IMR-90 (cell line): ENCODE measurements around the gene RBBP4. TPM values are rescaled to one million over a fixed set of nuclear protein-coding genes. Genes with fewer than 3 reads are reported as not detected.

Experiments used
- ATAC-seq: fragments of 200-7000 bp; cut with Tn5 transposase; 2 replicates; pipeline ENCODE4 v1.9.1; 2020; ENCODE audit warnings: low read depth, mild to moderate bottlenecking, moderate library complexity
- BruUV-seq: library from RNA; stranded (reverse); fragments of 400-500 nt; replicated peaks from 2 replicates; lab custom pipeline; 2021; lab: Mats Ljungman, UMichigan
- CTCF ChIA-PET: fragments of 300-600 bp; formaldehyde crosslinking; extraction: SDS; loops from one replicate; lab custom pipeline; 2021; ENCODE audit warnings: antibody characterized with exemption; lab: Yijun Ruan, JAX
- POLR2A ChIA-PET: fragments of 300-600 bp; sonication (Branson Sonifier 250); formaldehyde crosslinking; loops from one replicate; lab custom pipeline; 2022; ENCODE audit warnings: antibody characterized with exemption; ENCODE audit not compliant: unreplicated experiment; lab: Charles Lee
- DNase-seq: peaks from one replicate; pipeline ENCODE4 v3.0.0; 2013
- H2AFZ ChIP-seq: replicated peaks from 2 replicates; pipeline ENCODE3; 2013; ENCODE audit warnings: low read length, mild to moderate bottlenecking; ENCODE audit not compliant: poor library complexity
- H2AK5ac ChIP-seq: 2 replicates; pipeline ENCODE4 v1.6.1; 2013; ENCODE audit warnings: low read depth, low read length, inconsistent platforms
- H2AK9ac ChIP-seq: replicated peaks from 2 replicates; pipeline ENCODE3; 2013; ENCODE audit warnings: mild to moderate bottlenecking, low read depth, low read length, moderate library complexity; ENCODE audit not compliant: poor library complexity
- H2BK120ac ChIP-seq: 2 replicates; pipeline ENCODE4 v1.6.1; 2013; ENCODE audit warnings: low read depth, low read length, inconsistent platforms
- H2BK15ac ChIP-seq: 3 replicates; pipeline ENCODE4 v1.6.1; 2013; ENCODE audit warnings: low read depth, low read length, inconsistent platforms
- H2BK20ac ChIP-seq: 2 replicates; pipeline ENCODE4 v1.6.1; 2013; ENCODE audit warnings: low read depth, mild to moderate bottlenecking, inconsistent platforms, low read length, moderate library complexity
- H2BK5ac ChIP-seq: 2 replicates; pipeline ENCODE4 v1.6.1; 2013; ENCODE audit warnings: mild to moderate bottlenecking, low read depth, low read length, inconsistent platforms; ENCODE audit not compliant: poor library complexity, severe bottlenecking
- H3K14ac ChIP-seq: replicated peaks from 2 replicates; pipeline ENCODE4 v1.6.1; 2013; ENCODE audit warnings: low read depth, low read length, inconsistent platforms
- H3K18ac ChIP-seq: 2 replicates; pipeline ENCODE4 v1.6.1; 2013; ENCODE audit warnings: low read depth, low read length, control low read depth
- H3K23ac ChIP-seq: 2 replicates; pipeline ENCODE4 v1.6.1; 2013; ENCODE audit warnings: low read depth, low read length, inconsistent platforms
- H3K27ac ChIP-seq: 2 replicates; pipeline ENCODE4 v1.5.1; 2013; ENCODE audit warnings: mild to moderate bottlenecking, control low read depth, low read length; ENCODE audit not compliant: insufficient read depth
- H3K27me3 ChIP-seq: 2 replicates; pipeline ENCODE4 v1.6.1; 2013; ENCODE audit warnings: low read length; ENCODE audit not compliant: control insufficient read depth, insufficient read depth
- H3K36me3 ChIP-seq: 2 replicates; pipeline ENCODE4 v1.6.1; 2013; ENCODE audit warnings: low read length, mixed read lengths; ENCODE audit not compliant: control insufficient read depth, insufficient read depth
- H3K4ac ChIP-seq: 2 replicates; pipeline ENCODE4 v1.6.1; 2013; ENCODE audit warnings: low read depth, low read length, inconsistent platforms
- H3K4me1 ChIP-seq: 2 replicates; pipeline ENCODE4 v1.6.1; 2013; ENCODE audit warnings: low read length, mixed read lengths; ENCODE audit not compliant: control insufficient read depth, insufficient read depth
- H3K4me2 ChIP-seq: 2 replicates; pipeline ENCODE4 v1.6.1; 2013; ENCODE audit warnings: low read depth, mild to moderate bottlenecking, control low read depth, low read length, moderate library complexity
- H3K4me3 ChIP-seq: 2 replicates; pipeline ENCODE4 v1.5.1; 2013; ENCODE audit warnings: low read depth, mild to moderate bottlenecking, control low read depth, low read length, moderate library complexity; ENCODE audit not compliant: insufficient read depth
- H3K56ac ChIP-seq: 2 replicates; pipeline ENCODE4 v1.6.1; 2013; ENCODE audit warnings: low read length, inconsistent platforms; ENCODE audit not compliant: insufficient read depth; ENCODE audit errors: extremely low read depth
- H3K79me1 ChIP-seq, 2 experiments: 2 replicates each; pipeline ENCODE4 v1.6.1; 2013; ENCODE audit warnings: low read length in 2 of 2, inconsistent platforms in 1 of 2, low read depth in 1 of 2
- H3K9ac ChIP-seq: 2 replicates; pipeline ENCODE4 v1.6.1; 2013; ENCODE audit warnings: low read depth, low read length, control low read depth
- H3K9me1 ChIP-seq: 2 replicates; pipeline ENCODE4 v1.6.1; 2013; ENCODE audit warnings: low read length, inconsistent platforms; ENCODE audit not compliant: insufficient read depth
- H3K9me3 ChIP-seq: 2 replicates; pipeline ENCODE4 v1.6.1; 2013; ENCODE audit warnings: low read length; ENCODE audit not compliant: control insufficient read depth, insufficient read depth
- H4K20me1 ChIP-seq: 2 replicates; pipeline ENCODE4 v1.6.1; 2013; ENCODE audit warnings: low read length, inconsistent platforms; ENCODE audit not compliant: insufficient read depth
- H4K5ac ChIP-seq: 2 replicates; pipeline ENCODE4 v1.6.1; 2013; ENCODE audit warnings: mild to moderate bottlenecking, low read depth, low read length, control low read depth
- H4K8ac ChIP-seq, 2 experiments: 2 replicates each; pipeline ENCODE4 v1.6.1; 2013; ENCODE audit warnings: low read depth in 2 of 2, low read length in 2 of 2, control low read depth in 1 of 2, inconsistent platforms in 1 of 2
- H4K91ac ChIP-seq: 2 replicates; pipeline ENCODE4 v1.6.1; 2013; ENCODE audit warnings: low read depth, low read length, inconsistent platforms; ENCODE audit not compliant: insufficient read depth
- BHLHE40 ChIP-seq: fragments of 150-350 bp; IDR thresholded peaks from 2 replicates; pipeline ENCODE4 v1.6.1; 2016; ENCODE audit warnings: mild to moderate bottlenecking, low read depth, low read length
- CEBPB ChIP-seq: IDR thresholded peaks from 2 replicates; pipeline ENCODE4 v1.6.1; 2012; ENCODE audit warnings: low read depth, low read length, improper control_type of control experiment
- CHD1 ChIP-seq: IDR thresholded peaks from 2 replicates; pipeline ENCODE4 v1.6.1; 2012; ENCODE audit warnings: low read depth, low read length, improper control_type of control experiment
- CTCF ChIP-seq: conservative IDR thresholded peaks from 2 replicates; pipeline ENCODE4 v1.5.1; 2012; ENCODE audit warnings: mild to moderate bottlenecking, low read depth, low read length, improper control_type of control experiment
- ELK1 ChIP-seq: fragments of 150-350 bp; IDR thresholded peaks from 2 replicates; pipeline ENCODE4 v1.6.1; 2016; ENCODE audit warnings: low read depth, mild to moderate bottlenecking, low read length, moderate library complexity, borderline replicate concordance
- FOS ChIP-seq: fragments of 150-350 bp; IDR thresholded peaks from 2 replicates; pipeline ENCODE4 v1.6.1; 2016; ENCODE audit warnings: low read depth, low read length
- MAFK ChIP-seq: IDR thresholded peaks from 2 replicates; pipeline ENCODE4 v1.6.1; 2012; ENCODE audit warnings: low read depth, low read length, improper control_type of control experiment
- MAZ ChIP-seq: IDR thresholded peaks from 2 replicates; pipeline ENCODE4 v1.6.1; 2012; ENCODE audit warnings: low read depth, mild to moderate bottlenecking, low read length, improper control_type of control experiment, moderate library complexity, borderline replicate concordance
- MXI1 ChIP-seq: IDR thresholded peaks from 2 replicates; pipeline ENCODE4 v1.6.1; 2012; ENCODE audit warnings: low read depth, mild to moderate bottlenecking, low read length, moderate library complexity, borderline replicate concordance
- NFE2L2 ChIP-seq: fragments of 150-350 bp; IDR thresholded peaks from 2 replicates; pipeline ENCODE4 v1.6.1; 2016; ENCODE audit warnings: low read depth, mild to moderate bottlenecking, low read length
- POLR2A ChIP-seq: IDR thresholded peaks from 2 replicates; pipeline ENCODE4 v1.6.1; 2012; ENCODE audit warnings: mild to moderate bottlenecking, low read depth, low read length
- RAD21 ChIP-seq: IDR thresholded peaks from 2 replicates; pipeline ENCODE4 v1.6.1; 2012; ENCODE audit warnings: low read length, improper control_type of control experiment
- RCOR1 ChIP-seq: IDR thresholded peaks from 2 replicates; pipeline ENCODE4 v1.6.1; 2012; ENCODE audit warnings: mild to moderate bottlenecking, low read length, improper control_type of control experiment; ENCODE audit not compliant: insufficient replicate concordance
- RFX5 ChIP-seq: IDR thresholded peaks from 2 replicates; pipeline ENCODE4 v1.8.0; 2012; ENCODE audit warnings: low read depth, mild to moderate bottlenecking, low read length, moderate library complexity
- SMC3 ChIP-seq: fragments of 150-350 bp; IDR thresholded peaks from 2 replicates; pipeline ENCODE4 v1.6.1; 2016; ENCODE audit warnings: low read depth, mild to moderate bottlenecking, antibody characterized with exemption, low read length, moderate library complexity
- WGBS, 2 experiments: methylation state at CpG; one replicate each; pipeline versions ENCODE4 v1.1.5 to v1.1.7; 2013; ENCODE audit warnings: missing lambda C conversion rate in 2 of 2; ENCODE audit not compliant: insufficient read length in 1 of 2; ENCODE audit errors: extremely low coverage in 2 of 2; 5-methylcytosine and 5-hydroxymethylcytosine counted together
- dilution Hi-C: fragments of 300-500 bp; cut with HindIII; formaldehyde crosslinking; loops from one replicate; pipeline ENCODE4 v1.14.3; 2018; ENCODE audit warnings: low sequenced_read_pairs; ENCODE audit not compliant: unreplicated experiment
- in situ Hi-C: fragments of 300-500 bp; cut with MboI; formaldehyde crosslinking; loops from 3 replicates; pipeline ENCODE4 v1.14.3; 2019; ENCODE audit warnings: low sequenced_read_pairs, inconsistent platforms, mixed read lengths
- intact Hi-C: fragments of 100-400 bp; cut with micrococcal nuclease; formaldehyde crosslinking; loops from 2 replicates; pipeline ENCODE4 v1.10.0; 2022
- polyA plus RNA-seq, 3 experiments: library from polyadenylated mRNA; depleted of rRNA; stranded (reverse); fragments of >200 nt; gene quantifications; 2 replicates each; pipeline ENCODE4 v1.2.3, GENCODE V29; 2012; ENCODE audit warnings: low replicate concordance in 1 of 3
- total RNA-seq: library from RNA; depleted of rRNA; stranded (reverse); fragments of >200 nt; gene quantifications from 2 replicates; pipeline ENCODE4 v1.2.3, GENCODE V29; 2012
- TF ChIP-seq, protein P1 (sequence below): fragments of 150-350 bp; IDR thresholded peaks from 2 replicates; pipeline ENCODE4 v1.6.1; 2017; ENCODE audit warnings: mild to moderate bottlenecking, antibody characterized with exemption, low read length, low read depth

Gene RBBP4
- total and polyA plus RNA-seq, 2 of the 4 experiments (the other 2 are of a cell fraction): 82.9 to 161 TPM

DNA sequence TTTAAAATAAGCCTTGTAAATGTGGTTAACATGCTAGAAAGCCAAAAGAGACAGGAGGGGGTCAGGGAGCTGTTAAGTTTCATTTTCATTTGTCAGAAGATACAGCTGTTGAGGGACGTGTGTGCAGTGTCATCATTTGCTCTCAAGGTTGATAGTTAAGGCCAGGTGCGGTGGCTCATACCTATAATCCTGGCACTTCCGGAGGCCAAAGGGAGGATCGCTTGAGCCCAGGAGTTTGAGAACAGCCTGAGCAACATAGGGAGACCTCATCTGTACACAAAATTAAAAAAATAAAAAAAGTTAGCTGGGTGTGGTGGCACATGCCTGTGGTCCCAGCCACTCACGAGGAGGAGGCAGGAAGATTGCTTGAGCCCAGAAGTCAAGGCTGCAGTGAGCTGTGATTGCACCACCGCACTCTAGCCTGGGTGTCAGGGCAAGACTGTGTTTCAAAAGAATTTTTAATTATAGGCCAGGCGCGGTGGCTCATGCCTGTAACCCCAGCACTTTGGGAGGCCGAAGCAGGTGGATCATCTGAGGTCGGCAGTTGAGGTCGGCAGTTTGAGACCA is 23.3 kb upstream of the RBBP4 start:
- POLR2A ChIA-PET: no interaction called here
- no peak for ATAC-seq

More for the DNA sequence above, 23.3 kb upstream of the RBBP4 start:
- peaks cover 11% of the 10 kb centered on the region for H3K36me3 ChIP-seq
- no peak overlapping the region for H4K5ac ChIP-seq
- H2BK15ac ChIP-seq: no peak overlapping the region
- no peak overlapping the region for H3K27ac ChIP-seq
- H4K20me1 ChIP-seq: no peaks in the 10 kb centered on the region
- H2BK120ac ChIP-seq: no peak overlapping the region
- no peak overlapping the region for H3K4me2 ChIP-seq
- peaks cover 0 to 6% of the 10 kb centered on the region in 2 experiments; a peak in 3 of 4 replicates for H3K79me1 ChIP-seq
- no peak overlapping the region for H2AFZ ChIP-seq
- H4K8ac ChIP-seq: no peak overlapping the region; a peak in 1 of 4 replicates
- H3K9me1 ChIP-seq: peaks cover 6% of the 10 kb centered on the region; the same call in 1 of the 2 replicates
- no peak overlapping the region for H3K4me3 ChIP-seq
- no peak overlapping the region for H2AK9ac ChIP-seq
- H3K9me3 ChIP-seq: no peaks in the 10 kb centered on the region
- H2BK5ac ChIP-seq: no peak overlapping the region
- no peak overlapping the region for H3K56ac ChIP-seq
- in situ Hi-C loops: no loop called here
- H3K18ac ChIP-seq: no peak overlapping the region
- WGBS, 2 experiments: 100% methylated on average over 7 of the region's 11 CpGs; no CpG with 5 or more reads in 1 of the 2 experiments
- H3K23ac ChIP-seq: no peak overlapping the region
- H3K4me1 ChIP-seq: no peaks in the 10 kb centered on the region
- BruUV-seq: no TSS peak
- no peak overlapping the region for H2AK5ac ChIP-seq
- no peak overlapping the region for H4K91ac ChIP-seq
- no peak overlapping the region for H2BK20ac ChIP-seq
- dilution Hi-C loops: no loop called here
- H3K14ac ChIP-seq: no peak overlapping the region
- no peaks in the 10 kb centered on the region for H3K27me3 ChIP-seq
- TF ChIP-seq BHLHE40 (no peak), CEBPB (no peak), NFE2L2 (no peak), ELK1 (no peak), CHD1 (no peak), CTCF (no peak), MAZ (no peak), RAD21 (no peak), RCOR1 (no peak), SMC3 (no peak), MAFK (no peak), MXI1 (no peak), FOS (no peak), POLR2A (no peak), RFX5 (no peak)
- TF ChIP-seq, protein P1, sequence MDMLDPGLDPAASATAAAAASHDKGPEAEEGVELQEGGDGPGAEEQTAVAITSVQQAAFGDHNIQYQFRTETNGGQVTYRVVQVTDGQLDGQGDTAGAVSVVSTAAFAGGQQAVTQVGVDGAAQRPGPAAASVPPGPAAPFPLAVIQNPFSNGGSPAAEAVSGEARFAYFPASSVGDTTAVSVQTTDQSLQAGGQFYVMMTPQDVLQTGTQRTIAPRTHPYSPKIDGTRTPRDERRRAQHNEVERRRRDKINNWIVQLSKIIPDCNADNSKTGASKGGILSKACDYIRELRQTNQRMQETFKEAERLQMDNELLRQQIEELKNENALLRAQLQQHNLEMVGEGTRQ: no peak
- DNase-seq: no peak
- no peak overlapping the region for H3K4ac ChIP-seq
- intact Hi-C loops: no loop called here
- CTCF ChIA-PET: no interaction called here
- H3K9ac ChIP-seq: no peak overlapping the region
